ENCODE measurements around the gene HOXA5. TPM values are rescaled to one million over a fixed set of nuclear protein-coding genes. Genes with fewer than 3 reads are reported as not detected.

HOXA5 gene
- total RNA-seq, 1 experiment from 2014 or later = 7.4 TPM

GRCh38 chr7:27183682-27184336 is 40.3 kb upstream of the HOXA5 start:
- DNase-seq (ENCODE audit: unreplicated experiment) = no peak
- no peaks in the 10 kb centered on the region for H3K9me3 Mint-ChIP-seq (ENCODE audit: unreplicated experiment)
- no peaks in the 10 kb centered on the region for H3K27me3 Mint-ChIP-seq (ENCODE audit: insufficient read depth, unreplicated experiment)
- intact Hi-C loops (cut with micrococcal nuclease) = no loop called here
- H3K36me3 Mint-ChIP-seq (ENCODE audit: insufficient read depth, unreplicated experiment) = no peaks in the 10 kb centered on the region
- H3K27ac Mint-ChIP-seq (ENCODE audit: low read depth, unreplicated experiment) = no peak overlapping the region
- ChIA-PET CTCF (interaction anchor here (0.6 to 2.6 kb wide), 2 partner anchors 12 to 200 kb away, joined by 3 to 8 read pairs; no protein-coding TSS in a partner anchor), POLR2A (no interaction called here)
- TF ChIP-seq, protein P1, sequence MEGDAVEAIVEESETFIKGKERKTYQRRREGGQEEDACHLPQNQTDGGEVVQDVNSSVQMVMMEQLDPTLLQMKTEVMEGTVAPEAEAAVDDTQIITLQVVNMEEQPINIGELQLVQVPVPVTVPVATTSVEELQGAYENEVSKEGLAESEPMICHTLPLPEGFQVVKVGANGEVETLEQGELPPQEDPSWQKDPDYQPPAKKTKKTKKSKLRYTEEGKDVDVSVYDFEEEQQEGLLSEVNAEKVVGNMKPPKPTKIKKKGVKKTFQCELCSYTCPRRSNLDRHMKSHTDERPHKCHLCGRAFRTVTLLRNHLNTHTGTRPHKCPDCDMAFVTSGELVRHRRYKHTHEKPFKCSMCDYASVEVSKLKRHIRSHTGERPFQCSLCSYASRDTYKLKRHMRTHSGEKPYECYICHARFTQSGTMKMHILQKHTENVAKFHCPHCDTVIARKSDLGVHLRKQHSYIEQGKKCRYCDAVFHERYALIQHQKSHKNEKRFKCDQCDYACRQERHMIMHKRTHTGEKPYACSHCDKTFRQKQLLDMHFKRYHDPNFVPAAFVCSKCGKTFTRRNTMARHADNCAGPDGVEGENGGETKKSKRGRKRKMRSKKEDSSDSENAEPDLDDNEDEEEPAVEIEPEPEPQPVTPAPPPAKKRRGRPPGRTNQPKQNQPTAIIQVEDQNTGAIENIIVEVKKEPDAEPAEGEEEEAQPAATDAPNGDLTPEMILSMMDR (IDR thresholded peaks at IDR 0.05; ENCODE audit: unreplicated experiment) = no peak
- H3K4me3 Mint-ChIP-seq (ENCODE audit: unreplicated experiment) = peak overlapping the region; percentile 70
- BruUV-seq (replicated peaks) = no TSS peak
- H3K4me1 Mint-ChIP-seq (ENCODE audit: insufficient read depth, unreplicated experiment) = peaks cover 14% of the 10 kb centered on the region

GRCh38 chr7:27182861-27183681 is 39.6 kb upstream of the HOXA5 start:
- no TSS peak for BruUV-seq (replicated peaks)
- DNase-seq (ENCODE audit: unreplicated experiment) = no peak
- Mint-ChIP-seq H3K36me3 (ENCODE audit: insufficient read depth, unreplicated experiment) (no peaks in the 10 kb centered on the region), H3K9me3 (ENCODE audit: unreplicated experiment) (no peaks in the 10 kb centered on the region), H3K27me3 (ENCODE audit: insufficient read depth, unreplicated experiment) (no peaks in the 10 kb centered on the region), H3K27ac (ENCODE audit: low read depth, unreplicated experiment) (no peak overlapping the region), H3K4me1 (ENCODE audit: insufficient read depth, unreplicated experiment) (peaks cover 14% of the 10 kb centered on the region), H3K4me3 (ENCODE audit: unreplicated experiment) (no peak overlapping the region)
- ChIA-PET CTCF (interaction anchor here (2.6 kb wide), 1 partner anchor 13 kb away, joined by 8 read pairs; no protein-coding TSS in a partner anchor), POLR2A (no interaction called here)
- intact Hi-C loops (cut with micrococcal nuclease) = no loop called here
- TF ChIP-seq, protein P1 (IDR thresholded peaks at IDR 0.05; ENCODE audit: unreplicated experiment) = no peak

GRCh38 chr7:27182285-27182841 is 38.9 kb upstream of the HOXA5 start:
- Mint-ChIP-seq H3K4me1 (ENCODE audit: insufficient read depth, unreplicated experiment) (peaks cover 14% of the 10 kb centered on the region), H3K4me3 (ENCODE audit: unreplicated experiment) (no peak overlapping the region), H3K9me3 (ENCODE audit: unreplicated experiment) (no peaks in the 10 kb centered on the region), H3K27ac (ENCODE audit: low read depth, unreplicated experiment) (no peak overlapping the region), H3K36me3 (ENCODE audit: insufficient read depth, unreplicated experiment) (no peaks in the 10 kb centered on the region), H3K27me3 (ENCODE audit: insufficient read depth, unreplicated experiment) (no peaks in the 10 kb centered on the region)
- TF ChIP-seq, protein P1 (IDR thresholded peaks at IDR 0.05; ENCODE audit: unreplicated experiment) = no peak
- intact Hi-C loops (cut with micrococcal nuclease) = no loop called here
- DNase-seq (ENCODE audit: unreplicated experiment) = no peak
- POLR2A ChIA-PET = no interaction called here
- CTCF ChIA-PET = no interaction called here
- BruUV-seq (replicated peaks) = no TSS peak

- intact Hi-C loops (cut with micrococcal nuclease) = no loop called here
- no TSS peak for BruUV-seq (replicated peaks)
- Mint-ChIP-seq H3K27ac (ENCODE audit: low read depth, unreplicated experiment) (no peak overlapping the region), H3K36me3 (ENCODE audit: insufficient read depth, unreplicated experiment) (no peaks in the 10 kb centered on the region), H3K4me1 (ENCODE audit: insufficient read depth, unreplicated experiment) (peaks cover 14% of the 10 kb centered on the region), H3K27me3 (ENCODE audit: insufficient read depth, unreplicated experiment) (no peaks in the 10 kb centered on the region), H3K4me3 (ENCODE audit: unreplicated experiment) (no peak overlapping the region), H3K9me3 (ENCODE audit: unreplicated experiment) (no peaks in the 10 kb centered on the region)
- TF ChIP-seq, protein P1 (IDR thresholded peaks at IDR 0.05; ENCODE audit: unreplicated experiment) = no peak
- CTCF ChIA-PET = no interaction called here
- POLR2A ChIA-PET = no interaction called here
- no peak for DNase-seq (ENCODE audit: unreplicated experiment)
Observed at GRCh38 chr7:27181795-27182275, 38.4 kb upstream of the HOXA5 start.

Data from MCF 10A (cell line).